ENCODE data around the gene ITGAV.

DNA sequence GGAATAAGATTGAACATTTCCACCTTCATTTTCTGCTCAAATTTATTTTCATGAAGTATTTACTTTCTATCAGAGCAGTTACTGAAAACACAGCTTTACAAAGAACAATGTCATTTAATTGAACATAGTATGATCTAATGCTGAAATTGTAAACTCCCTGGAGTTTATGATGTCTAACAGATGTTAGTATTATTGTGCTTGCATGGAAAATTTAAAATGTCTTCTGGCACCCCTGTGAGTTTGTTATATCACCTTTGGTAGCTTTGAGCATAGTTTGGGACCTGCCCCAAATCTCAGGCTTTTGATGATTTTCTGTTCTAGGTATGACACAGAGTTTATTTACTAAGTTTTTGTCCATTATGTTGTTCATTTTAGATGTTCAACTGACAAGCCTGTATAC is 132.1 kb downstream of the ITGAV start:
- no peak for TF ChIP-seq POLR2A (IDR thresholded peaks at IDR 0.05; ENCODE audit: low read depth, low read length)
- no peak for TF ChIP-seq TAF1 (IDR thresholded peaks at IDR 0.05; ENCODE audit: borderline replicate concordance, low read depth, low read length)
